GM18498 (cell line): Measurements from ENCODE around the gene PCIF1.

Experiments used
- ATAC-seq: cut with Tn5 transposase; IDR thresholded peaks from one replicate; pipeline ENCODE4 v1.9.1; 2021; ENCODE audit warnings: mild to moderate bottlenecking, moderate library complexity; ENCODE audit not compliant: unreplicated experiment

Gene PCIF1

DNA sequence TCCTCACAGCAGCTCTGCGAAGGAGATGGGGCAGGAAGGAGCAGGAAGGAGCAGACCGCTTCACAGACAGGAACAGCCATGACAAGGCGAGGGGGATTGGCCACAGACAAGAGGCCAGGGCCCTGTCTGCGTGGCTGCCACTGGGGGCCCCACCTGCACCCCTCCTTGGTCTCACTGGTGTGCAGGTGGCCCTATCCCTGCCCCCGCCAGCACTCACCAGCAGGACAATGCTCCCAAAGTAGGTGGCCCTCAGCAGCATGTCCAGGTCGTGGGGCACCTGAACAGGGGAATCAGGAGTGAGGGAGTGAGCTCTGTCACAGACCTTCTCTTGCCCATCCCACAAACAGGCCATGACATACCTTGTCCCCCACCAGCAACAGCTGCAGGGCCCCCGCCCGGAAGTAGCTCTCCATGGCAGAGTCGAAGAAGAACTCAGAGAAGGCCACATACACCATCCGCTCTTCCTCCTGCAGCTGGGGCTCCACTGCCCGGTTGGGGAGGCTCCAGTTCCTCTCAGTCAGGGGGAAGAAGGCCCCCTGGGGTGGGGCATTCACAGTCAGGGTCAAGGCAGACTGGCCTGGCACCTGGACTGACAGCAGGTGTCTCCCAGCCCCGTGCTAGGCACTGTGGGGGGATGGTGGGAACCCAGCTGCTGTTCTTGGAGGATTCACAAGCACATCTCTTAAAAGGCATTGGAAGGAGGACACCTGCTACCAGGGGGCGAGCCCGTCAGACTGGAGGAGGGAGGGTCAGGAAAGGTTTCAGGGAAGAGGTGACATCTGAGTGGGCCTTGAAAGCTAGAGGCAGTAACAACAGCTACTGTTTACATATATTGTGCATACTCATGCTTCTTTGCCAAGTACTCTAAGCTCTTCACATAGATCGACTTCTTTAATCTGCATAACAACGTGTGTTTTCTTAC lies 29.6 kb upstream of the PCIF1 start:
- no peak for ATAC-seq

DNA sequence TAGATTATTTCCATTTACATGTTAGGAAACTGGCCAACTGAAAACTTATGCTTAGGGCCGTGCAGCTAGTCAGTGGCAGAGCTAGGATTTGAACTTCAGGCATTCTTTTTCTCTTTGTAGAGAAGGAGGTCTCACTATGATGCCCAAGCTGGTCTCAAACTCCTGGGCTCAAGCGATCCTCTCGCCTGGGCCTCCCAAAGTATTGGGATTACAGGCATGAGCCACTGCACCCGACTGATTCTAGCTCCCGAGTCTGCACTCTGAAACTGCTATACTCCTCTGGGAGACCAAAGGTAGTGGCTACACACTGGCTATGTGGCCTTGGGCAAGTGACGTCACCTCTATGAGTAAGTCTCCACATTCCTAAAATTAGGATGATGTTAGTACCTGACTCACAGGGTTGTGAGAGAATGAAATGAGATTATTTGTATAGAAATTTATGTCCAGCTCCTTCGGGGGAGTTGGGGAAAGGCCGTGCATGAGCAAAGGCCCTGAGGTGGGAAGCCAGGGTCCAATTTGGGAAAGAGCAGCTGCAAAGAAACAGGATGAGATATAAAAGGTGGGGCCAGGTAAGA lies 28.9 kb upstream of the PCIF1 start:
- ATAC-seq, result no peak

DNA sequence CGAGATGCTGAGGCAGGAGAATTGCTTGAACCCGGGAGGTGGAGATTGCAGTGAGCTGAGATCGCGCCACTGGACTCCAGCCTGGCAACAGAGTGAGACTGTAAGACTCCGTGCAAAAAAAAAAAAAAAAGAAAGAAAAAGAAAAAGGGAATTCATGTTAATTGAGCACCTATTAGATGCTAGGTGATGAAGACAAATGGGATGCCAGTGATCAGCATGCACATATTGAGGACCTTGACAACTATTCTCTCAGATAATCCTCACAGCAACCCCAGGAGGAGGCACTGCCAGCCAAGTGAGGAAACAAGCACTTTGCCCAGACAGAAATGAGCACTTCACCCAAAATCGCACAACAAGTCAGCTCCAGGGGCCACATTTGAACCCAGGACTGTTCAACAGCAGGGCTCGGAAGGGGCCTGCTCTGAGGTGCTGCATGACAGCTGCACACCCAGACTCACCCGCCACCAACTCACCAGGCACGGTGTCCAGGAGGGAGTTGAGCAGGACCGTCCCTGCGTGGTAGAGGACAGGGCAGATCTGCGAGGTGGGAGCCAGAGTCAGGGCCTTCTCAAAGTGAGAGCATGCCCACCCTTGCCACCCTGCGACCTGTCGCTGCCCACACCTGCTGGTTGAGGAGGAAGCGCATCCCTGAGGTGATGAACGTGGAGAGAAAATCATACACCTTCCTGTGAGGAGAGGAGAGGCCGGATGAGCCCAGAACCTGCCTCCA lies 27.1 kb upstream of the PCIF1 start:
- ATAC-seq, result no peak

DNA sequence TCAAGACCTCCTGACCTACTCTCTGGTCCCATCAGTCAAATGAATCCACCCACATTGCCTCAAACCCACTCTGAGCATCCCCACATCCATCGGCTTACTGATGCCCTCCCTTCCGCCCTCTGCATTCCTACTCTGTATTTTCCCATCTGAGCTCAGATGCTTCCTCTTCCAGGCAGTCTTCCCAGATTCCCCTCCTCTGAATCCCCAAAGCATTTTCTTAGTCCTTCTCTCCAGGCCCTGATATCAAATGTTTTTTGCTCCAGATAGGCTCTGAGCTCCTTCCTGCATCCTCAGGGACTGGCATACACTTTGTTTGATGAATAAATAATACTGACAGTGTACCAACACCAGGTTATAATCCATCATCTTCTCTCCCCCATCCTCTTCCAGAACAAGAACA lies 26.4 kb upstream of the PCIF1 start:
- no peak for ATAC-seq

DNA sequence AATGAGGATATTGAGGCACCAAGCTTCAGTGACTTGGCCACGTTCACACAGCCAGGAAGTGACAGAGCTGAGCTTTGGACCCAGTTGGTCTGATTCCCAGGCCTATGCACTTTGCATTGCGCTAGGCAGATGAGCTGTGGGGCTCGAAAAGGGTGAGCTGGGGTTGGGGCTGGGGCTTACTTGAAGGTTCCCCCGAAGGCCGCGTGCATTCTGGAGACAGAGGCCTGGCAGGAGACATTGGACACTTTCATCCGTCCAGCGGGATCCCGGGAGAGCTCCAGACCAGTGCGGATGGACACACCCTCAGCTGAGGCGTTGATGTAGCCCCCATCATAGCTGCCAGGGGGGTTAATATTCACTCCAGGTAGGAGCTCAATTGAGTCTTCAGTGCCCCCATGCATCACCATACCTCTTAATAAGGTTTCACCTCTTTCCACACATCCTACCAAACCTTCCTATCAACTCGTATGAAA lies 25.1 kb upstream of the PCIF1 start:
- ATAC-seq, result no peak

DNA sequence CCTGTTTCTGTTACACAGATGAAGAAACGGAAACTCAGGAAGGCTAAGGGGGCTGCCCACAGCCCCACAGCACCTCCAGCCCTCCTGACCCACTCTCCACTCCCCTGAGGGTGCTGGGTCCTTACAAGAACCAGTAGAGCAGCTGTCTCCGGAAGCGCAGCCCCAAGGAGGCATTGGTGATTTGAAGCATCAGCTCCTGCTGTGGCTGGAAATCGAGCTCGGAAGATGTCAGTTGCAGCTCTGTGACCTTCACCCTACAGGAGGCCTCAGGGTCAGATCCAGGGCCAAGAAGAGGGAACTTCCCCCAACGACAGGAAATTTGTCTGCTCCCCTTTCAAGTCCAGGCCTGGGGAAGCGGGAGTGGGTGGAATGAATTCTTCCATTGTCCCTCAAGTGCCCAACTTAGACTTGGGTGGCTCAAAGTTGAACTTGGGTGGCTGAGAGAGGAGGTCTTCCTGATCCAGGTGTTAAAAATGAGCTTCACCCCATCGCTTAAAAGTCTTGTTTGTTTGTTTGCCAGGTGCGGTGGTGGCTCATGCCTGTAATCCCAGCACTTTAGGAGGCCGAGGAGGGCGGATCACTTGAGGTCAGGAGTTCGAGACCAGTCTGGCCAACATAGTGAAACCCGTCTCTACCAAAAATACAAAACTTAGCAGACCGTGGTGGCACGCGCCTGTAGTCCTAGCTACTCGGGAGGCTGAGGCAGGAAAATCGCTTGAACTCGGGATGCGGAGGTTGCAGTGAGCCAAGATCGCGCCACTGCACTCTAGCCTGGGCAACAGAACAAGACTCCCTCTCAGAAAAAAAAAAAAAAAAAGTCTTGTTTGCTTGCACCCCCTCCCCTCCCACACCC lies 24.4 kb upstream of the PCIF1 start:
- no peak for ATAC-seq

DNA sequence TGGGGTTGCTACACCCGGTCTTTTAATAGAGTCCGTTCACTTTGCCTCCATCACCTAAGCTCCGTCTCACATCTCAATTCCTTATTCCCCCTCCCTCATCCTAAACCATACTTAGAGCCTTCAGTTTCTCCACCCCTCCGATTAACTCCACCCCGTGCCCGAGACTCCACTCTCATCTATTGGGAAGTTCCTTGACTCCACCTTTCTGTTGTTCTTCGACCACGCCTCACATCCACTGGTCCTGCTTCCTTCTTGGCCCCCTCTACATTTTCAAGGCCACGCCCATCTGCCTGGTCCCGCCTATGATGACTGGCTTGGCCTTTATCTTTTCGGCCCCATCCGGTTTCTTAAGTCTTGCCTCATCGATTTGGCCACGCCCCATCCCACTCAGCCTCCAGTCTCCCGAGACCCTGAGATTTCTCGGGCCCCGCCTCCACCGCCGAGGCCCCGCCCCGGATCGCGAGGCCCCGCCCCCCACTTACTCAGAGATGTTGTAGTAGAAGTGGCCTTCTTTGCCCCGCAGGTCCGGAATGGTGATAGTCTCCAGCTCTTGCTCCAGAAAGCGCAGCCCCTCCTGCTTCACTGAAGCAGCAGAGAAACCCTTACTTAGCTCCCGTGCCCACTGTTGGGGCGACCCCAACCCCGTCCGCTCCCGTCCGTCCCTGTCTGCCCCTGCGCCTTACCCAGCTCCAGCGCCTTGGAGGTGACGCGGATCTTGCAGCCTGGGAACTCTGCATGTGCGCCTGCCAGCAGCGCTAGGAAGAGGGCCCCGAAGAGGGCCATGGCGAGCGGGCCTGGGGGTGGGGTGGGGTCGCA lies 23.6 kb upstream of the PCIF1 start:
- ATAC-seq, result peak; percentile 92

DNA sequence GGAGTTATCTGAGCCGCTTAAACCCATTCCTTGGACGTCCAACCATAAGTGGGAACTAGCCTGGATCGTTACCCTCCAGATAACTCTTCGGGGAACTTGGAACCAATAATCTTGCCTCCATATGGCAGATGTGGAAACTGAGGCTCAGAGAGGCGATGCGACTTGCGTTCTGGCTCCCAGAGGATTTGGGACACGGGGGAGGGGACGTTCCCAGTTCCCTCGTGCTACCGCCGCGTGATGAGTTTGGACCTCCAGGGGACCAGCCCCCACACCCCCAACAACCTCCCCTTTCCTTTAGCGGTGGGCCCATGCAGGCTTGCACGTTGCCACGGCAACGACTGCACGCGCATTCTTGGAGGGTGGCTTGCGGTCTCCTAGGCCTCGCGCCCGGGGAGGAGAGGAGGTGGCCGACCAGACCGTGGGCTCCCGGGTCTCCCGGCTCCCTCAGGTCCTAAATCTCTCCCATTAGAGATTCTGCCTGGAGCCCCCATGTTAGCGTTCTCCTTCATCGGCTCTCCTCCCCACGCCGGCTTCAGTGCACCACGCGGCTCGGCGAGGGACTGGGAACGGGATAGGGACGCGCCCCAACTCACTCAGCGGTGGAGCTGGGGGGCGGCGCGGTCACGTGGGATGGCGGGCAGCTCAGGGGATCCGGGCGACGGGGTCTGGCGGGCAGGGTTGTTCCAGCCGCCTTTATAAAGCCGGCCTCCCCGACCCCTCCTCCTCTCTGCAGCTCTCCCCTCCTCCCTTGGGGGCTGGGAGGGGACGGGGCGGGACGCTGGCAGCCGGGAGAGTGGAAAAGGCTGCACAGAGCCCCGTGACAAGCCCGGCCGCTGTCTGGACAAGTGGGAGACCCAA lies 22.8 kb upstream of the PCIF1 start, which contains the start of gene PLTP:
TSS of gene PLTP (minus strand) at position 670 of the 858 bp plus-strand sequence. CDS start 703 bp downstream, outside the sequence.
- ATAC-seq, result no peak

DNA sequence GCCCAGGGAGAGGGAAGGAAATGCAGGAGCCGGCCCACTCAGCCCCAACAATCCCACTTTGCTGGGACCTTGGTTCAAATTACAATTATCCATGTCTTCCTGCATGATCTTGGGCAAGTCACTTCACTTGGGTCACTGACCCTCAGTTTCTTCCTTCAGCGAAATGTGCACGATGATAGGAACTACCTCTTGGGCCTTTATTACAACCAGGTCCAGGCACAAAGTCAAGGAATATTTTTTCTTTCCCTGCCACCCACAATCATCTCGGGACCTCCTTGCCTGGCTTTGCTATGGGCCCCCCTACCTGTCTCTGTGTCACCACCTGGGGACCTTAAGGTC lies 22.2 kb upstream of the PCIF1 start:
- ATAC-seq, result no peak

DNA sequence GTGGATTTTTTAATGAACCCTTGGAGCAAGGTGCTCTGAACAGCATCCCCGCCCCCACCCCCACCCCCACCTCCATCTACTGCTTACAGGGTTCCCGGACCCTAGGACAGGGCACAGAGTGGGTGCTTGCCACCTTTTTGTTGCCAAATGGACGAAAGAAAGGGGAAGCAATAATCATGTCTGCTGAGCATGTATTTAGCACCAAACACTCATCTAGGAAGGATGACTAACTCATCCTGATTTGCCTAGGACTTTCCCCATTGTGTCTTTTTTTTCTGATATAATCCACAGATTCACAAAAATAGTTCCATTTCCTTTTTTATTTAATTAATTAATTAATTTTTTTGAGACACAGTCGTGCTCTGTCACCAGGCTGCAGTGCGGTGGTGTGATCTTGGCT lies 21.4 kb upstream of the PCIF1 start:
- no peak for ATAC-seq

DNA sequence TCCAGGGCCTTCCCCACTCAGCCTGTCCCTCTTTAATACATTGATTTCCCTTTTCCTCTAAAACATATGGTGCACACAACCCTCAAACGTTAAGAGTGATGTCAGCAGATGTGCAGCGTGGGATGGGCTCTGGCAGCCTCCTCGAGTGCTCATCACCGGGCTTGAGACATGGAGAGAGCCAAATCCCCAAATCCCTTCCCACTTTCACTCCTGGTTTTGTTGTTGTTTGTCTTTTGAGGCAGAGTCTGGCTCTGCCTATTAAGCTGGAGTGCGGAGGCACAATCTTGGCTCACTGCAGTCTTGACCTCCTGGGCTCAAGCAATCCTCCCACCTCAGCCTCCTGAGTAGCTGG lies 16.7 kb upstream of the PCIF1 start:
- ATAC-seq, result no peak

DNA sequence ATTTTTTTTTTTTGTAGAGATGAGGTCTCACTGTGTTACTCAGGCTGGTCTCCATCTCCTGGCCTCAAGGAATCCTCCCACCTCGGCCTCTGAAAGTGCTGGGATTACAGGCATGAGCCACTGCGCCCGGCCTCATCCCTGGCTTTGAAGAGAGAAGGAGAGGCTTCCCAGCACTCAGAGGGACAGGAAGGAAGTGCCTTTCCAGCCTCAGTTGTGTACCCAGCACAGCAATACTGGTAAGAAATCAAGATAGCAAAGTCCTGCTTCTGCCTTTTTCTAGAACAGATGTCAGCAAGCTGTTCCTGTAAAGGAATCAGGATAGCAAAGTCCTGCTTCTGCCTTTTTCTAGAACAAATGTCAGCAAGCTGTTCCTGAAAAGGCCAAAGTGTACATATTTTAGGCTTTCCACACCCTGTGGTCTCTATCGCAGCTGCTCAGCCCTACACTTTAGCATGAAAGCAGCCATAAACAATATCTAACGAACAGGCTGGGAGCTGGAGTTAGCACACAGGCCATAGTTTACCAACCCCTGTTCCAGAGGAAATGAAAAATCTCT lies 16.2 kb upstream of the PCIF1 start:
- no peak for ATAC-seq

DNA sequence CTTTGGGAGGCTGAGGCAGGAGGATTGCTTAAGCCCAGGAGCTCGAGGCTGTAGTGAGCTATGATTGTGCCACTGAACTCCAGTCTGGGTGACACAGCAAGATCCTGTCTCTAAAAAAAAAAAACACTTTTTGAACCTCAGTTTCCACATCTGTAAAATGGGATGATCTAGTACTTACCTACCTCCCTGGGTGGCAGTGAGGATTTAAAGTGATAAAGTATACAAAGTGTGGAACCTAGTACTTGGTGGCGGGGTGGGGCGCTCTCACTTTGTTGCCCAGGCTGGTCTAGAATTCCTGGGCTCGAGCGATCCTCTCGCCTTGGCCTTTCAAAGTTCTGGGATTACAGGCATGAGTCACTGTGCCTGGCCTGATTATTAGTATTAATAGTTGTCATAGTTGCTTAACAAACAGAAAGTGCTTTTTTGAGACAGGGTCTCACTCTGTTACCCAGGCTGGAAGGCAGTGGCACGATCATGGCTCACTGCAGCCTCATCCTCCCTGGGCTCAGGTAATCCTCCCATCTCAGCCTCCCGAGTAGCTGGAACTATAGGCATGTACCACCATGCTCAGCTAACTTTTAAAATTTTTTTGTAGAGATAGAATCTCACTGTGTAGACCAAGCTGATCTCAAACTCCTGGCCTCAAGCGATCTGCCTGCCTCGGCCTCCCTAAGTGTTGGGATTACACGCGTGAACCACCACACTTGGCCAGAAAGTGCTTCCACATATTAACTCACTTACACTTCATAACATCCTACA lies 15.5 kb upstream of the PCIF1 start:
- no peak for ATAC-seq

DNA sequence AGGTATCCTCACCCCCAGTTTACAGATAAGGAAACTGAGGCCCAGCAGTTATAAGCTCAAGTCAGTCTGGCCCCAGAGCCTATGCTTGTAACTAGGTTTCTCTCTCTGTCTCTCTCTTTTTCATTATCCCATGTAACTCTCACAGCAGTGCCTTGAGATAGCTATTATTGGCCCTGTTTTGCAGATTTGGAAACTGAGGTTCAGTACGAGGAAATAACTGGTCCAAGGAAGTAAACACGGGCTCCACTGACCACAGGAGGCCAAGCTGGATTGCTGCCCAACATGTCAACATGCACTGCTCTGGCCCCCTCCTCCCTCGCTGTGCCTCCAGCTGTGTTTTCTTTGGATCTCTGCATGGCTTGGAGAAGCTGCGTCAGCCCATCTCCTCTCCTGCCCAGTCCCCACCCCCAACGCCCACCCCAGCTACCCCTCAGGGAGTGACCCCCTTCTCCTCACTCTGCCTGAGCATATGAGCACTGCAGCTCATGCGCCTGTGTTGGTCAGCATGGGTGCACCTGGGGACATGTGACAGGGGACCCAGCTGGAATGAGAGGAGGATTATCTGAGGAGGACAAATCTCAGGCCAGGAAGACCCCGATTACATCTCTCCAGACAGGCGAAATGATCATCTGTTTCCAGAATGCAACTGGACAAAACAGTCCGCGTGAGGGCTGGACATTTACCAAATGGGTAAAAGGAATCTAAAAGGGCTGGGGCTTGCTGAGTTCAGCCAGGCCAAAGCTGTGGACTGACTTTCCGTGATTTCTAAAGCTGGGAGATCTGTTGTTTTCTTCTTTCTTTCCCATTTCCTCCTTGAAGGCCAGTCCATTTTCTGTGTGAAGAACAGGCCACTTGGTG lies 14.7 kb upstream of the PCIF1 start:
- no peak for ATAC-seq

DNA sequence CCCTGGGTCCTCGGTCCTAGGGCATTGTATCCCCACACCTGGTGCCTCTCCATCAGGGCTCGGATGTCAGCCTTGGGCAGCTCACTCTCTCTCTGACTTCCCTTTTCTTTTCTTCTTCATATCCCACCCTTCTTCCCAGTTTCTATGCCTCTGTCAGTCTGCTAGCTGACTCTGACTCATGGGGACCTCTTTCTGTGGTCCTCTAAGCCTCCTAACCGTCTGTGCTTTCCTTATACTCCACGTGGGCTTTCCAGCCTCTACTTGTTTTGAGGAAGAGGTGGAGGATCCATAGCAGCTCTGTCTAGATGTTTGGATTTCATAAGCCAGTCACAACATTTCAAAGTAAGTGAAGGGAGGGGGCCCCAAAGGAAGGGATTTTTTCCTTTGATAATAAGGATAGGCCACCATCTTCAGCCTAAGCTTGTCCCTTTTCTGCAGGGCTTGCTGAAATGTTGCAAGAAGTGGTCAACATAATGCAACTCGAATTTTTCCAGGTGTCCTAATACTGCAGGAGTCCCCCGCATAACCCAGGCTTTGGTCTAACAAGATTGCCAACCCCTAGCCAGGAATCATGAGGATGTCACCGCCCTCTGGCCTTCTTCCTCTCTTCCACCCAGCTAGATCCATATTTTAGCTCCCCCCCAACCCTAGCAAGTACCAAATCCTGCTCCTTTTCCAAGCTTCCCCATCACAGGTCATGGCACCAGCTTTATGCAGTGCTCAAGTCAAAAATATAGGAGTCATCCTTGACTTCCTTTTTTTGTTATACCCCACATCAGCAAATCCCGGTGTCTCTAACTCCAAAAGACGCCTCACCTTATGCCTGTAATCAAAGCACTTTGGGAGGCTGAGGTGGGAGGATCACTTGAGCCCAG lies 13.8 kb upstream of the PCIF1 start:
- ATAC-seq, result no peak
